GM12891 (cell line): ENCODE data around the gene NECAB2.

Experiments
- PAX5 ChIP-seq: IDR thresholded peaks from 2 replicates; pipeline ENCODE4 v1.6.1; 2011; ENCODE audit warnings: low read length, moderate library complexity, mild to moderate bottlenecking; ENCODE audit not compliant: insufficient read depth, severe bottlenecking
- POLR2A ChIP-seq: IDR thresholded peaks from 2 replicates; pipeline ENCODE4 v1.6.1; 2011; ENCODE audit warnings: low read depth, low read length, control low read depth
- POLR2AphosphoS5 ChIP-seq: IDR thresholded peaks from 2 replicates; pipeline ENCODE4 v1.6.1; 2011; ENCODE audit warnings: low read depth, low read length, control low read depth
- TAF1 ChIP-seq: IDR thresholded peaks from 2 replicates; pipeline ENCODE4 v1.6.1; 2011; ENCODE audit warnings: low read depth, low read length, control low read depth

- TF ChIP-seq POLR2A (no peak), POLR2AphosphoS5 (no peak), PAX5 (no peak), TAF1 (no peak)
These were observed 53.4 kb downstream of the NECAB2 start for GRCh38 chr16:84021488-84021887.
